Kidney glomerular epithelial cell (primary cell): ENCODE measurements around the gene CEP131.

Experiments used
- DNase-seq: peaks from one replicate; lab custom pipeline; 2025; lab: John Stamatoyannopoulos, UW

CEP131 gene

DNA sequence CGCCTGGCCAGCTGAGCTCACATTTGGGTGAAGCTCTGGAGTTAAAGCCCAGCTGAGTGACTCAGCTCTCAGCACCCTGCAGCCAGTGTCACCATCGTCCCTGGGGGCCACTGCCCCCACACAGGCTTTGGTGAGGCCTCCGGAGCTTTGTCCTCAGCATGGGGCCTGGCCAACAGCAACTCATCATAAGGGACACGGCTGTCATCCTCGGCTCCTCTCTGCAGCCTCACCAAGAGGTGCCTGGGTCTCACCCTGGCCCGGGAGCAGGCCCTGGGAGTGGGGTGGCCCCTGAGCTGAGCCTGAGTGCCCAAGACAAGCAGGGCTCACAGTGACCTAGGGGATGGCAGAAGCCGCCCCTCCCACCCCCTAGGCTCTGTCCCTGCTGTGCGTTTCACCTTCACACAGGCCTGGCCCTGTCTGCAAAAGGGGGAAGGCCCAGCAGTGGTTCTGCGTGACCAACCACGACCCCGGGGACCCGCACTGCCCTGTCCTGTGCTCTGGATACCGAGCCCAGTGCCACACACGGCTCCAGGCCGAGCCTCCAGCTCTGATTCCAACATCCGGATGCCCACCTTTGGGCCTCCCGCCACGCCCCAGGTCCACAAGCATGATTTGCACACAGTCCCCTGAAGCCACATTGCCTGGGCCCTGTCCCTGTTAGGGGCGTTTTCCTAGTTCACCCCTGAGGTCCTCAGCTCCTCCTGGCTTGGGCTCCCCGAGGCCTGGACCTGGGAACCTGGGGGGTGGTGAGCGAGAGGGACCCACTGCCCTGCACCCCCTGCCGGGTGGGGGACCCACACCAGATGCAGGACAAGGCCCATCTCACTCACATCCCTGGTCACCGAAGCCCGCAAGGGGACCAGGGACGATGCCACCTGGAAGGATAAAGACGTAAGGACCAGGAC, 34.9 kb downstream of the CEP131 start:
- DNase-seq, result no peak

DNA sequence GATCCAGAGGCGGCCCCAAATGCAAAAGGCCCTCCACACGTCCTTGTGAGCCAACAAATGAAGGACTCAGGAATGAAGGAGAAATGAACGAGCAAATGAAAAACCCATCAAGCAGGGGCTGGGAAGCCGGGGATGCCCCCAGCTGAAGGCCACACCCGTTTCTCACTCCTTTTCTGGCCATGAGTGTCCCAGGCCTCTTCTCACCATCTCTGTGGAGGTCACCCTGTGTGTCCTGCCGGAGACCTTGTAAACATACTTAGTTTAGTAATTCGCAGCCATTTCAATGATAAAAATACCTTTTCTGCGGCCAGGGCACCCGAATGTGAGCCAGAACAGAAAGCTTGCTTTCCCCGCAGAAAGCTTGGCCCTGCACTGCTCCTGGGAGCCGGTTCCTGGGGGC, 35.6 kb downstream of the CEP131 start:
- no peak for DNase-seq

DNA sequence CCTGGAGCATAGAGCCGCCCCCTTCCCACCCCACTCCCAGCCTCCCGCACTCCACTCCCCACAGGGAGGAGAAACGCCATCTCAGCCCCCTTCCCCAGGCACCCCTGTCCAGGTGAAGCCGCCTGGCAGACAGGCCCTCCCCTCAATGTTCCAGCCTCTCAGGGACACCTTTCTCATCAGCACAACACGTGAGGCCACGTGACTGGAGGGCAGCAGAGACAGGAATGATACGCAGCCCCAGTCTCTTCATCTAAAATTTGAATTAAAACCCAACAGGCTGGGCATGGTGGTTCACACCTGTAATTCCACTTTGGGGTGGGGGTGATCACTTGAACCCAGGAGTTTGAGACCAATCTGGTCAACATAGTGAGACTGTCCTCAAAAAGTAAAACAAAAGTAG, 36.6 kb downstream of the CEP131 start:
- DNase-seq, result no peak

DNA sequence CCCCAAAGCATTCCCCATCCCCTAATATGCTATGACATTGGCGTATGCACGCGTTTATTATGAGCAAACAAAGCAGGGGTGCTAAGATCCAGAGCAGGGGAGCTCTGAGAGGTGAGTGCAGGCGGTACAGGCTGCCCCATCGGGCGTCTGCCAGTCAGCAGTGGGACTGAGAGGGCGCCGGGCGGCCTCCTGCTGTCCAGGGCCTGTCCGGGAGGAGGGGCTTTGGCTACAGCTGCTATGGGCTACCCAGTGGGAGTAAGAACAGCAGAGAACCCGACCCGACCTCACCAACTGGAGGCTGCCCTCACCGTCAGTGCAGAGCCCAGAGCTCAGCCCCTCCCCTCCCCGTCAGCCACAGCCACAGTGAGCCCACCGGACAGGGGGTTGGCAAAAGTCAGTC, 38.2 kb downstream of the CEP131 start:
- no peak for DNase-seq

DNA sequence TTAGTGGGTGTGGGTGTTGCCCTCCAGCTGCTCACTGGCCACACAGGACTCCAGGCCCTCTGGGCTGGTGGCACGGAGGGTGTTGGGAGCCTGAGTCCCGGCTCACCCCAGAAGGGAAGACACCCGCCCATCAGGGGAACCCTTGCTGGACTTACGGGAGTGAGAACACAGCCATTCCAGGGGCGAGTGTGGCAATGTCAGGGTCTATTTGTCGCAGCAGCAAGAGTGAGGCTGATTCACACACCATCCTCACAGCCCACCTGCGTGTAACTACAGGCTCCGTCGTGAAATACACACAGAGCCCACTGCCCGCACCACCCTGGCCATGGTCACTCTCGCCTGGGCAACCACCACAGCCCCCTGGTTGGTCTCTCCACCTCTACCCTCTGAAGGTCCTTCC, 39.0 kb downstream of the CEP131 start:
- DNase-seq, result no peak

DNA sequence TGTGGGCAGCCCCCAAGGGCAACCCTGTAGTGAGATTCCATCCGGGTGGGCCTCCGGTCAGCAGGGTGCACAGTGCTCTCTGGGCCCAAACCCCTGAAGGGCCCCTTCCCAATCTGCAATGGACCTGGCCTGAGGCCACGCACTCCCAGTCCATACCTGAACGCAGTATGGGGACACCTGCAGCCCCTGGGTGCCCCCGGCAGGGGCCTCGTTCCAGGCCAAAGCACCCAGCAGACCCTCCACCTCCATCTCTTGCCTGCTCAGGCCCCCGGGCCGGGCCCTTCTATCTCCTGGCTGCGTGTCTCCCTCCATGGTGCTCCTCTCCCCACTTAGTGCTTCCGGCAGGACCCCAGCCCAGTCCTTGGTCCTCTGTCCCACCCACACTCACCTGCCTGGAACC, 39.4 kb downstream of the CEP131 start:
- DNase-seq, result no peak

DNA sequence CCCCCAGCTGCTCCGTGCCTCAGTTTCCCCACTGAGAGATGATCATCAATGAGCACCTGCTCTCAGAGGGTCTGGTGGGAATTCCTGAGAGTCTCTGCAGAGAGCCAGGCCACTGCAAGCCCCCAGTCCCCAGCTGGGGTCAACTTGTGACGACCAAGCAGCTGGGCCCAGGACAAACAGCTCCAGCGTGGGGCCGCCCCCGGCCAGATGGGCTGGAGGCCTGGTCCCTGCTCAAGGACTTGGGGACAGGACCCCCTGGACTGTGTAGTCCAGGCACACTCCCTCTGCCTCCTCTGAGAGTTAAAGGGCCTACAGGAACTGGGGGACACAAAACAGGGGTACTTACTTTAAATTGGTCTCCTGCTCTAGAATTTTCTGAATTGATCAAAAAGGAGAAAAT, 40.2 kb downstream of the CEP131 start:
- no peak for DNase-seq

DNA sequence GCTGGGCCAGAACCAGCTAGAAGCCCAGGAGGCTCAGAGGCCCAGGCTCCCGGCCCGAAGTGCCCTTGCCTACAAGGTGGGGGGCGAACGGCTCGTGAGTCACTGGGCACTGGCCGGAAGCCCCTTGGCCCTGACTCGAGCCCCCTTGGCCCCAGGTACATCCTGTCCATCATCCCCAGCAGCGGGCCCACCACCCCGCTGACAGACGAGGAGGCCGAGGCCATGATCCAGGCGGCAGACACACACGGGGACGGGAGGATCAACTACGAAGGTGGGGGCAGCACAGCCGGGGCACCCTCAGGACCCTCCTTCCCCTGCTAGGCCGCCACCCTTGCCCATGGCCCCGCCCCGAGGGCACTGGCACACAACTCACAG, 41.0 kb downstream of the CEP131 start:
- no peak for DNase-seq

DNA sequence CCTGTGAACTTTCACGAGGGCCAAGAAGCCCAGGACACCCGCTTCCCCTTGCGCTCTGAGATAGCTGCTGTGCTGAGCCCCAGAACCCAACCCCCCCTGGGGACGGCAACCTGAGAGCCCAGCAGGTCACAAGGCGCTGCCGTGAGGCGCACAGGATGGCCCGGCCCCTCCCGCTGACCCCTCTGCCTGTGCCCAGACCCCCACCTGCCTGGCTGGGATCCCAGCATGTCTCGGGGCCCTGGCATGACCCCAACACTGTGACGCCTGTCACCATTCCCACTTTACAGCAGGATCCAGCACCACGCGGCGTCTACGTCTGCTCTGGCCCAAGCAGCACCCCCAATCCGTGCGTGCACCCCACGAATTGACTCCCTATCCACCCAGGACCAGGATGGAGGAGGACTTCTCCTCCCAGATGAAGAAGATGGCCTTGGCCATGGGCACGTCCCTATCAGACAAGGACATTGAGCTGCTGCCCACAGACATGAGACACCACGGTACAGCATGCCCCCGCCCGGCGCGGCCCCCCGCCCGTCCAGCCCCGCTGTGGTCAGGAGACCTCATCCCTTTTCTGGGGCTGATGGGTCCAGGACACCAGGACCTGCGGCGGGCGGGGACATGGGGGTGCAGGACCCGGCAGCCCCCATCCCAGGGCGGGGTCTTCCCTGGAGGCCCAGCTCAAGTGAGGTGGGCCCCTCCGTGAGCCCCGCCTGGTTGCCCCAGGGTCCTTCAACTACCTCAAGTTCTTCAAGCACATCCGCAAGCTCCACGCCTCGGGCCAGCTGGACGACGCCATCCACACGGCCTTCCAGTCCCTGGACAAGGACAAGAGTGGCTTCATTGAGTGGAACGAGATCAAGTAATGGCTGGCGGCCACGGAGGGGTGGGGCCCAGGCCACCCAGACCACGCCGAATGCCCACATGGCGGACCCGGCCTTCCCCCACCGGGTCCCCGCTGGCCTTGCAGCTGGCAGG, 41.6 kb downstream of the CEP131 start:
- no peak for DNase-seq

DNA sequence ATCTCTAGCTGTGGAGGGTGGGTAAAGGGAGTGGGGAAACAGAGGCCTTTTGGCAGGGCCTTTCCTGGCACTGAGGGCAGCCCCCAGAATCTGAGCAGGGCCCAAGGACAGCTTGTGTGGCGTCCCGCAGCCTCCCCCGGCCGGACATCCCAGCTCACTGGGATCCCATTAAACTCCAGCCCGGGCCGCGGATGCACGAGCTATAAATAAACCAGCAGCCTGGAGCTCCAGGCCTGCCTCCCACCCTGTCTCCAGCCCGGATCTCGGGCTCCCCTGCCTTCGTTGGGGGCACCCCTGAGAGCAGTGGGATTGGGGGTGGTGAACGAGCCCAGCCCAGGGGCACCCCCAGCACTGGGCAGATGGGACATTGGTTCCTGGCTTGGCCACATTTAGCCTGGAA, 42.9 kb downstream of the CEP131 start:
- no peak for DNase-seq

DNA sequence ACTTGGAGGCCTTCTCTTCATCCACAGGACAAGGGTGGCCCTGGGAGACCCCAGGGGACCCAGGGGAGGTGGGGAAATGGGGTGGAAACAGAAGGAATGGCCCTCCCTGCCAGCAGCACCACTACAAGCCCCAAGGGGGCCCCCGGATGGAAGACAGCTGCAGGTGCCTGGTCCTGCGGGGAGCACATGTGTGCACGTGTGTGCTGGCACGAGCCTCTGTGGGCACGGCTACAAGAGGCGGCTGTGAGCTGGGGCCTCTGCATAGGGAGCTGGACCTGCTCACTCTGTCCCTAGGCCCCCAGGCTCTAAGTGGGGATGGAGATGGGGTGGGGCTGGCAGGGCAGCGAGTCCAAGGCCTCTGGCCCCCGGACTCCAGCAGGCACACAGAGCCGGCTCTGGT, 43.5 kb downstream of the CEP131 start:
- DNase-seq, result no peak

DNA sequence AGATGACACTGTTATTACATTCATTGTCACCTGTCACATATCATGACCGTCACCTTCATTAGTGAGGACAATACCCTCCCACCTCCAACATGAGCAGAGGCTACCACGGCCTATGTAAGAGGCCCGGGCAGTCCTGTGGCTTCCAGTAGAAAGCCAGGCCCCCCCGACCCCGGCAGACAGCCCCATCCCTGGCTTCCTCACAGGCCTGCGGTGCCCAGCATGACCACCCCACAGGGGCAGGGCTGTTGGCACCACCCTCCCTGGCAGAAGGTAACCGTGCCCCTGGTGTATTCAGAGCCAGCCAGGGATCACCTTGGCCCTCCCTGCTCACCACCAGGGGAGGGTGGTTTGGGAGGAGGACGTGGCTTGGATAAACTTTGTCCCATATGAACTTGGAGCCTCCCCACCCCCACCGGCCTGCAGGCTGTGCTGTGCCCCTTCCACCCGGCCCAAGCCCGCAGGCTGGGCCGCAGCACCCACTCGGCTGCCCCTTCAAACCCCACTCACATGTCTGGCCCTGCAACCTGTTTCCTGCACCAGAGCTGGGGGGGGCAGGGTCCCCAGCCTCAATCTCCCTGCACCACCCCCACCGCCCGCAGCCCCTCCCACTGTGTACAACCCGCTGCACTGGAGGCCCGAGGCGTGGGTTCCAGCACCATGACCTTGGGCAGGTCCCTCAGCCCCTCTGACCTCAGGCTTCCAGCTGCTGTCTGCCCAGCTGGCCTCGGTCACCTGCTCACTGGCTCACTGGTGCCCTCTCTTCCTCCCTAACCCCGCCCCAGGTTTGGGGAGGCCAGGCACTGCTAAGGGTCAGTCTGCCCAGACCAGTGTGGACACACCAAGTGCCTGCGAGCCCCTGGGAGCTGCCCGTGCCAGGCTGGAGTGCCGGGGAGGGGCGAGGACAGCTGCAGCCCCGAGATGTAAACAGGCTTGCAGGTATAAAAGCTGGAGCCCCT, 44.4 kb downstream of the CEP131 start:
- no peak for DNase-seq

DNA sequence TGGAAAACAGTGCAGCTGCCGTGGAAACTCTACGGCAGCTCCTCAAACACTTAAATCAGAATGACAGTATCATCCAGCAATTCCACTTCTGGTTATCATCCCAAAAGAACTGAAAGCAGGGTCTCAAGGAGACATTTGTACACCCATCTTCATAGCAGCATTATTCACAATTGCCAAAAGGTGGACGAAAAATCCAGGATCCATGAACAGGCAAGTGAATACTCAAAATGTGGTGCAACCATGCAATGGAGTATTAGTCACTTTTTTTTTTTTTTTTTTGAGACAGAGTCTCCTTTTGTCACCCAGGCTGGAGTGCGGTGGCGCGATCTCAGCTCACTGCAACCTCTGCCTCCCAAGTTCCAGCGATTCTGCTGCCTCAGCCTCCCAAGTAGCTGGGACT, 46.1 kb downstream of the CEP131 start:
- DNase-seq, result no peak

DNA sequence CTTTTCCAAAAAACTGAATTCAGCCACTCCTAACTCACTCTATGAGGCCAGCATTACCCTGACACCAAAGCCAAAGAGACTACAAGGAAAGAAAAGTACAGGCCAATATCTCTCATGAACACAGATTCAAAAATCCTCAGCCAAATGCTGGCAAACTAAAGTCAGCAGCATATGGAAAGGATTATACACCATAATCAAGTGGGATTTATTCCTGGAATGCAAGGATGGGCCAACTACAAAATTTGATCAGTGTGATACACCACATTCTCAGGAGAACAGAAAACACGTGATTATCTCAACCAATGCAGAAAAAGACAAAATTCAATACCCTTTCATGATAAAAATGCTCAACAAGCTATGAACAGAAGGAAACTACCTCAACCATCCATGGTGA, 49.0 kb downstream of the CEP131 start:
- DNase-seq, result no peak

DNA sequence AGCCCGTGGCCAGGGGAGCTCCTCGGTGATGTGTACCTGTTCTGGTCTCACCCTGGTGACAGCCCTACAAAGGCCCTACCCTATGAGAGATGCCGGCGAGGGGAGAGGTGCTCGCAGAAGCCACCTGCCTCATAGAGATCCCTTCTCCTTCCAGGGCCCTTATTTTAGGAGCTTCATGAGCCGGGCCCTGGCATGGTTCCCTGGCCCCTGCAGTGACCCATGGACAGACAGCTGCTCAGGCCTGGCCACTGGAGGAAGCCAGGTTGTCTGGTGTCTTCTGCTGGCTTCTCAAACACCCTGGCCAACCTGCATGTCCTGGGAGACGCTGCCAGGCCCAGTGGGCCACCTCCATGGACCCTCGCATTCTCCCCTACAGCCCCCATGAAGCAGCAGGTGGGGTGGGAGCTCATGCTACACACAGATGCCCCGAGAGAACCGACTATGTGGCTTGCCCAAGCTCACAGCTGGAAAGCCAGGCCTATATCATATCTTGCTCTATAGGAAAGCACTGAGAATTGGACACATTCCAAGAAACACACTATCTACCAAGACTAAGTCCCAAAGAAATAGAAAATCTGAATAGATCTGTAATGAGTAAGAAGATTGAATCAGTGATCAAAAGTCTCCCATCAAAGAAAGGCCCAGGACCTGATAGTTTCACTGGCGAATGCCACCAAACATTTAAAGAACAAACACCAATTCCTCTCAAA, 49.6 kb downstream of the CEP131 start:
- DNase-seq, result no peak

DNA sequence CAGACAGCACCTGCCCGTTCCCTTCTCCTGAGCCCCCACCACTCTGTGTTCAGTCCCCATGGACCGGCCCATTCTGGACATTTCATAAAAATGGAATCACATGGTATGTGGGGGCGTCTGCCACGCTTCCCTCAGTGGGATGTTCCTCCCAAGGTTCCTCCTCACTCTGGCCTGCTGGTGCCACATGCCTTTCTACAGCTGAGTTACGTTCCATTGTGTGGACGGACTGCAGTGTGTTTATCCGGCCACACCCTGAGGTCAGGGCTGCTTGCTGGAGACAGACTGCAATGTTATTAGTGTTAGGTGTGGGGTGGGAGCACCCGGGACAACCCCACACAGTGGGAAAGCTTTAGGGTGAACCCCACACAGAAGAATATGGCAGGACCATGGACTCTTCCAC, 50.8 kb downstream of the CEP131 start:
- no peak for DNase-seq

DNA sequence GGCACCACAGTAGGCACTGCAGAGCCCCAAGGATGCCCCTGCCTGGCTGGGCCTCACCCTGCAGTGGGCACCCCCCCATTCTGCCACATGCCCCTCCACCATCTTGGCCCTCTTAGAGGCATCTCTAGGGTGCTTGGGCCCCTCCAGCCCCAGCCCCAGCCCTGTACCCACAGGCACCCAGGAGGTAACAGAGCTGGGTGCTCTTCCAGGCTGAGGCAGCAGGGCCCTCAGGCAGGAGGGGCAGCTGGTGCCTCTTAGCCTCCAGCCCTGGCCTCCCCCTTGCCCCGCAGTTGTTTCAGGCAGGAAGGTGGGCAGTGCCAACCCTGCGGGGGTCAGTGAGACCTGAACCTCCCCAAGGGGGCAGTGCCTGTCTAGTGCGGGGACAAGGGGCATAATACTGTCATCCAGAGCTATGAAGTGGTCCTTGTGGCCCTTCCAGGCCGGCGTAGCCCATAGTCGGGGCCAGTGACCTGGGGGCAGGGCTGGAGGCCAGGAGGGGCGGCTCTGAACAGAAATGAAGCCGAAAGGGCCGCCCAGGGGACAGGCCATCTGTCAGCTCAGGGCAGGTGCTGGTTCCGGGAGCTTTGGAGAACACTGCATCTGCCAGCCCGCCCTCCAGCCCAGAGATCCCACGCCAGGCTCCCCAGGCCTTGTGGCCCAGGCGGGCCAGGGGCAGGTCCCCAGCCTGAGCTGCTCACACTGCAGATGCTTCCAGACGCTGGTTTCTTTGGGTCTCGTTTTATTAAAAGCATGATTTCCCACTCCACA, 51.9 kb downstream of the CEP131 start:
- DNase-seq, result no peak

DNA sequence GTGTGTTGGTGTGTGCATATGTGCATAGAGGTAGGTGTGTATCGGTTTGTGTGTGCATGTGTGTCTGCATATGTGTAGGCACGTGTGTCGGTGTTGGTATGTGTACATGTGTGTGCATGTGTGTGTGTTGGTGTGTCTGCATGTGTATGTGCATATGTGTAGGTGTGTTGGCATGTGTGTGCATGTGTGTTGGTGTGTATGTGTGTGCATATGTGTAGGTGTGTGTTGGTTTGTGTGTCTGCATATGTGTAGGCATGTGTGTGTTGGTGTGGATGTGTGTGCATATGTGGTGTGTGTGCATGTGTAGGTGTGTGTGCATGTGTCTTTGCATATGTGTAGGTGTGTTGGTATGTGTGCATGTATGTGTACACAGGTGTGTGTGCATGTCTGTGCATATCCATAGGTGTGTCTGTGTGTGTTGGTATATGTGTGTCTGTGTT, 52.9 kb downstream of the CEP131 start:
- no peak for DNase-seq

DNA sequence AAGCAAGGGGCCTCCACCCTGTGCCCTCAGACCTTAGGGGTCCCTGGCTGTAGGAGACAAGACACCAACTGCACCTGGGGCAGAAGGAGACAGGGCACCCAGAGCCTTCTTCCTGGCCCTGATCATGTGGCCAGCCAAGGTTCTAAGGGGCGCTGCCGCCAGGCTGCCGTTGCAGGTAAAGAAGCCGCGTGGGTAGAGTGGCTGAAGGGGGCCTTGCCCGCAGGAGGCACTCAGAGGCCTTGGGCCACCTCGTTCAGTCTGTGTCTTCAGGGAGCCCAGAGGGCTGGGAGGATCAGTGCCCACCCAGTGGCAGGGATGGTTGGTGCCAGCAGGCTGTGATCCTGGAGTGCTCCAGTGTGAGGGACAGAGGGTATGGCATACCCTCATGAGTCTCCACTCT, 55.1 kb downstream of the CEP131 start:
- DNase-seq, result no peak

DNA sequence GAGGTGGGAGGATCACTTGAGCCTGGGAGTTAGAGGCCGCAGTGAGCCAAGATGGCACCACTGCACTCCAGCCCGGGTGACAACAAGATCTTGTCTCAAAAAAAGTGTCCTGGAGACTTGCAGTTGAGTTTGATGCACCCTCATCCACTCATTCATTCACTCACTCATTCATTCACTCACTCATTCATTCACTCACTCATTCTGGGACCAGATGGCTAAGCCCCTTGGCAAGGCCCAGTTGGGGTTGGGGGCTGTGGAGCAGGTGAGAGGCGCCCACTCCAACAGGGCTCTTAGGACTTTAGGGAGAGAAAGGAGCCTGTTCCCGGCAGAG, 55.6 kb downstream of the CEP131 start:
- no peak for DNase-seq
